NAMALWA (cell line): ENCODE measurements around the gene PLAGL2.
A peak's percentile ranks its signal among the peaks of the same experiment; 100 is the strongest.
"Not testable (repeated sequence)": the region's sequence is repeated elsewhere in the genome, so short reads cannot be mapped to it uniquely, and the experiment has no call there.

Experiments used
- DNase-seq: peaks from one replicate; pipeline ENCODE4 v3.0.0-alpha.2; 2015; ENCODE audit warnings: low spot score

The PLAGL2 gene

GRCh38 chr20:32183947-32184635 is 23.5 kb downstream of the PLAGL2 start:
- no peak for DNase-seq

- no peak for DNase-seq
Observed at GRCh38 chr20:32181606-32182005, 25.9 kb downstream of the PLAGL2 start.

- DNase-seq, result no peak
Observed at GRCh38 chr20:32179934-32180333, 27.6 kb downstream of the PLAGL2 start.

GRCh38 chr20:32179515-32179914 is 28.0 kb downstream of the PLAGL2 start:
- DNase-seq, result no peak

- DNase-seq, result not testable (repeated sequence)
Observed at GRCh38 chr20:32177696-32178095, 29.8 kb downstream of the PLAGL2 start.

GRCh38 chr20:32168184-32168910 is 39.2 kb downstream of the PLAGL2 start:
- no peak for DNase-seq

- no peak for DNase-seq
Observed at GRCh38 chr20:32167552-32167951, 40.0 kb downstream of the PLAGL2 start.

GRCh38 chr20:32165836-32166545 is 41.6 kb downstream of the PLAGL2 start:
- no peak for DNase-seq

- DNase-seq, result no peak
Observed at GRCh38 chr20:32164984-32165735, 42.4 kb downstream of the PLAGL2 start.

- DNase-seq, result no peak
Observed at GRCh38 chr20:32163951-32164350, 43.6 kb downstream of the PLAGL2 start.

GRCh38 chr20:32162351-32162750 is 45.2 kb downstream of the PLAGL2 start:
- DNase-seq, result no peak

- no peak for DNase-seq
Observed at GRCh38 chr20:32160341-32160740, 47.2 kb downstream of the PLAGL2 start.

GRCh38 chr20:32159766-32160221 is 47.7 kb downstream of the PLAGL2 start:
- DNase-seq, result no peak

- no peak for DNase-seq
Observed at GRCh38 chr20:32158943-32159660, 48.4 kb downstream of the PLAGL2 start.

- no peak for DNase-seq
Observed at GRCh38 chr20:32158351-32158750, 49.2 kb downstream of the PLAGL2 start.

GRCh38 chr20:32157611-32158010 is 49.9 kb downstream of the PLAGL2 start:
- DNase-seq, result no peak

GRCh38 chr20:32155017-32155981 is 52.2 kb downstream of the PLAGL2 start:
- DNase-seq, result peak; percentile 52

GRCh38 chr20:32153771-32154170 is 53.8 kb downstream of the PLAGL2 start:
- DNase-seq, result no peak

- no peak for DNase-seq
Observed at GRCh38 chr20:32153156-32153665, 54.3 kb downstream of the PLAGL2 start.
